ENCODE results near the gene FHAD1.

Gene FHAD1

GRCh38 chr1:15348648-15349047, 101.6 kb downstream of the FHAD1 start:
- H3K4me3 ChIP-seq (ENCODE audit: low read depth, low read length): no peak overlapping the region
- TF ChIP-seq, protein P1, sequence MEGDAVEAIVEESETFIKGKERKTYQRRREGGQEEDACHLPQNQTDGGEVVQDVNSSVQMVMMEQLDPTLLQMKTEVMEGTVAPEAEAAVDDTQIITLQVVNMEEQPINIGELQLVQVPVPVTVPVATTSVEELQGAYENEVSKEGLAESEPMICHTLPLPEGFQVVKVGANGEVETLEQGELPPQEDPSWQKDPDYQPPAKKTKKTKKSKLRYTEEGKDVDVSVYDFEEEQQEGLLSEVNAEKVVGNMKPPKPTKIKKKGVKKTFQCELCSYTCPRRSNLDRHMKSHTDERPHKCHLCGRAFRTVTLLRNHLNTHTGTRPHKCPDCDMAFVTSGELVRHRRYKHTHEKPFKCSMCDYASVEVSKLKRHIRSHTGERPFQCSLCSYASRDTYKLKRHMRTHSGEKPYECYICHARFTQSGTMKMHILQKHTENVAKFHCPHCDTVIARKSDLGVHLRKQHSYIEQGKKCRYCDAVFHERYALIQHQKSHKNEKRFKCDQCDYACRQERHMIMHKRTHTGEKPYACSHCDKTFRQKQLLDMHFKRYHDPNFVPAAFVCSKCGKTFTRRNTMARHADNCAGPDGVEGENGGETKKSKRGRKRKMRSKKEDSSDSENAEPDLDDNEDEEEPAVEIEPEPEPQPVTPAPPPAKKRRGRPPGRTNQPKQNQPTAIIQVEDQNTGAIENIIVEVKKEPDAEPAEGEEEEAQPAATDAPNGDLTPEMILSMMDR (IDR thresholded peaks at IDR 0.05; ENCODE audit: control insufficient read depth, extremely low read depth, insufficient read depth): no peak
- no peak for DNase-seq (ENCODE audit: low read depth)

DNA sequence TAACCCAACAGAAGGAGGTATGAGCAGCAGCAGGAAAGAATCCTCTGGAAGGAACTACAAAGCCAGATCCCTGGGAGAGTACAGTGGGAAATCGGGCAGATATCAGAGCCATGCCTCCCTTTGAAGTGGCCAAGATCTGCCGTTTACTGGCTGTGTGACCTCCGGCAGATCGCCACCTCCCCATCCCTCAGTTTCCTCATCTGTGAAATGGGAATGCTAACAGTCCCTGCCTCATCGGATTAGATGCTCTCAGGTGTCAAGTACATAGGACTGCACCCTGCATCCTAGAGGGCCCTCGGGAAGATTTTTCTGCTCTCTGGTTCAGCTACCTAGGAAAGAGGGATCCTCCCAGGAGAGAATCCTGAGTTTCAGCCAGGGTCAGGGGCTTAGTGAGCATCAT, 102.1 kb downstream of the FHAD1 start:
- no peak overlapping the region for H3K4me3 ChIP-seq (ENCODE audit: low read depth, low read length)
- TF ChIP-seq, protein P1 (IDR thresholded peaks at IDR 0.05; ENCODE audit: control insufficient read depth, extremely low read depth, insufficient read depth): no peak
- DNase-seq (ENCODE audit: low read depth): no peak

DNA sequence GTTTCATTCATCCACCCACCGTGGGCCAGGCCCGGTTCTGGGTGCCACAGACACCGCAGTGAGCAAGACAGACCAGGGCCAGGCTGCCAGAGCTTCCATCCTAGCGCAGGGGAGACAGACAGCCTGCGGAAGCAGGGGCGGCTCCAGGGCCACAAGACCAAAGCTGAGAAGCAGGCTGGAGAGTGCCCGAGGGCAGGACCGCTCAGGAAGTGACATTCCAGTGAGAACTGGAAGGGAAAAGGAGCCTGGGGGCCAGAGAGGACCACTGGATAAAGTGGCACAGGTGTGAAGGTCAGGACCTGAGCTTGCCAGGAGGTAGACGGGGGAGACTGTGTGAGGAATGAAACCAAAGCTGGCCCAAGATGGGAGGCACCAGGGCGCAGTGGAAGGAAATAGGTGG, 103.1 kb downstream of the FHAD1 start:
- H3K4me3 ChIP-seq (ENCODE audit: low read depth, low read length): no peak overlapping the region
- TF ChIP-seq, protein P1 (IDR thresholded peaks at IDR 0.05; ENCODE audit: control insufficient read depth, extremely low read depth, insufficient read depth): no peak
- DNase-seq (ENCODE audit: low read depth): no peak

- no peak overlapping the region for H3K4me3 ChIP-seq (ENCODE audit: low read depth, low read length)
- DNase-seq (ENCODE audit: low read depth): no peak
- TF ChIP-seq, protein P1 (IDR thresholded peaks at IDR 0.05; ENCODE audit: control insufficient read depth, extremely low read depth, insufficient read depth): no peak
Measured at GRCh38 chr1:15350551-15351200, 103.7 kb downstream of the FHAD1 start.

- DNase-seq (ENCODE audit: low read depth): no peak
- H3K4me3 ChIP-seq (ENCODE audit: low read depth, low read length): no peak overlapping the region
- TF ChIP-seq, protein P1 (IDR thresholded peaks at IDR 0.05; ENCODE audit: control insufficient read depth, extremely low read depth, insufficient read depth): no peak
Measured at GRCh38 chr1:15351310-15351709, 104.3 kb downstream of the FHAD1 start.

DNA sequence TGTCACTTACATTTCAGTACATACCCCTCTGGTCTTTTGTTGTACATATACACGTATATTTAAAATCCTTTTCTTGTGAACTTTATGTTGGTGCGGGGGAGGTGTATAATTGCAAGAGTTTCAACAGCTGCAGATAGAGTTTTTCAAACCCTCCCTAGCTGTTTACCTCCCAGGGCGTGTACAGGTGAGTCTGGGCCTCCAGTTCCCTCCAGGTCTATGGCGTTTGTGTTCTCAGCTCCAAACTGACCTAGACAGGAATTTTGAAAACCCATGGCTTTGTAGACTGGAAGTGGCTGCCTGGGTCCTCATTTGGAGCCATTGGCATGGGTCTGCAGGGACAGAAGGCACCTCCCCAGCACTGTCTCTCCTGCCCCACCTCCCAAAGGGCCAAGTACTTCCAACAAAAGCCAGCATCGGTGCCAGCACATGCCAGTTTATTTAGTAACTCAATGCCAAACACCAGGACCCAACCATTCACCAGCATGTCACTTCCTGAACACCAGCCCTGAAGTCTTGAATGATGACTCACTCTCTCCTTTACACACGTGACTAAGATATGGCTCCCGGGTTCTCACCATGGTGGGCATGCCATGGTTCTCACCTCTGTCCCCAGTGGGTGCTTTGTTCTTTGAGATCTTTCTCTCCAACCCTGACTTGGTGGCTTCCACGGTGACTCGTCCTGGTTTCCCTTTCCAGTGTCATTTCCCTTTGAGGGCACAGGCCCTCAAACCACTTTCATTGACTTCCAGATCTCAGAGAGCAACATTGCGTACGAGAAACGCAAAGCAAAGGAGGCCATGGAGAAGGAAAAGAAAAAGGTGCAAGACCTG, 105.3 kb downstream of the FHAD1 start:
- DNase-seq (ENCODE audit: low read depth): no peak
- H3K4me3 ChIP-seq (ENCODE audit: low read depth, low read length): no peak overlapping the region
- TF ChIP-seq, protein P1 (IDR thresholded peaks at IDR 0.05; ENCODE audit: control insufficient read depth, extremely low read depth, insufficient read depth): no peak
